Measurements from ENCODE around the gene LMNTD1. TPM values are rescaled to one million over a fixed set of nuclear protein-coding genes. Genes with fewer than 3 reads are reported as not detected.
A peak's percentile ranks its signal among the peaks of the same experiment; 100 is the strongest.
"Not testable (repeated sequence)": the region's sequence is repeated elsewhere in the genome, so short reads cannot be mapped to it uniquely, and the experiment has no call there.

Gene LMNTD1
- total and polyA plus RNA-seq, 8 donors = 0.35 to 2.1 (median 1.7) TPM; not detected in 1

GRCh38 chr12:25495331-25496097, 57.6 kb downstream of the LMNTD1 start:
- no peak for TF ChIP-seq CTCF (IDR thresholded peaks at IDR 0.05)
- Histone ChIP-seq H3K4me1 (no peaks in the 10 kb centered on the region), H3K27me3 (no peaks in the 10 kb centered on the region), H3K27ac (no peak overlapping the region), H3K36me3 (no peaks in the 10 kb centered on the region), H3K4me3 (no peak overlapping the region), H3K9me3 (peaks cover 0 to 7% of the 10 kb centered on the region in 2 donors)
- intact Hi-C loops (cut with DNase I) = no loop called here
- no peak for ATAC-seq
- peak in 2 of 4 donors; percentile 15 to 16 for DNase-seq

GRCh38 chr12:25494926-25495325, 58.2 kb downstream of the LMNTD1 start:
- Histone ChIP-seq H3K9me3 (peaks cover 0 to 7% of the 10 kb centered on the region in 2 donors), H3K4me3 (no peak overlapping the region), H3K27ac (no peak overlapping the region), H3K36me3 (no peaks in the 10 kb centered on the region), H3K27me3 (no peaks in the 10 kb centered on the region), H3K4me1 (no peaks in the 10 kb centered on the region)
- ATAC-seq (no peak), DNase-seq (peak in 2 of 4 donors; percentile 16 to 35)
- intact Hi-C loops (cut with DNase I) = no loop called here
- no peak for TF ChIP-seq CTCF (IDR thresholded peaks at IDR 0.05)

GRCh38 chr12:25493682-25494081, 59.4 kb downstream of the LMNTD1 start:
- H3K27ac ChIP-seq = no peak overlapping the region
- H3K9me3 ChIP-seq = peaks cover 0 to 7% of the 10 kb centered on the region in 2 donors
- TF ChIP-seq CTCF (IDR thresholded peaks at IDR 0.05) = no peak
- intact Hi-C loops (cut with DNase I) = no loop called here
- no peak overlapping the region for H3K4me3 ChIP-seq
- H3K4me1 ChIP-seq = no peaks in the 10 kb centered on the region
- ATAC-seq = no peak
- H3K36me3 ChIP-seq = no peaks in the 10 kb centered on the region
- DNase-seq = no peak
- no peaks in the 10 kb centered on the region for H3K27me3 ChIP-seq

- Histone ChIP-seq H3K9me3 (no peaks in the 10 kb centered on the region), H3K27ac (no peak overlapping the region), H3K27me3 (no peaks in the 10 kb centered on the region), H3K4me3 (no peak overlapping the region), H3K36me3 (no peaks in the 10 kb centered on the region), H3K4me1 (no peaks in the 10 kb centered on the region)
- ATAC-seq = peak; percentile 10
- peak in 2 of 4 donors; percentile 5 to 15 for DNase-seq
- intact Hi-C loops (cut with DNase I) = no loop called here
- TF ChIP-seq CTCF (IDR thresholded peaks at IDR 0.05) = no peak
Observed at GRCh38 chr12:25491396-25492325, 61.4 kb downstream of the LMNTD1 start.

GRCh38 chr12:25488956-25489870, 63.9 kb downstream of the LMNTD1 start:
- DNase-seq; H3K27me3 ChIP-seq; H3K27ac ChIP-seq; H3K36me3 ChIP-seq; H3K9me3 ChIP-seq; intact Hi-C loops (cut with DNase I); ATAC-seq; H3K4me3 ChIP-seq; H3K4me1 ChIP-seq: not testable (repeated sequence)

Data from left lung (tissue), 10 donors.